HL-60 (cell line): ENCODE data around the gene RPA1.

ENCODE experiments used
- DNase-seq, 2 experiments: peaks; one replicate each; pipeline ENCODE4 v3.0.0-alpha.2; 2010 to 2020; ENCODE audit warnings: low read depth in 1 of 2, low spot score in 1 of 2
- H3K27ac ChIP-seq: fragments of 250-450 bp; sonication (Bioruptor Pico); replicated peaks from 2 replicates; pipeline ENCODE4 v1.5.1; 2020; ENCODE audit warnings: mild to moderate bottlenecking, moderate library complexity
- H3K27me3 ChIP-seq: fragments of 250-450 bp; sonication (Bioruptor Pico); 2 replicates; pipeline ENCODE4 v1.5.1; 2021; ENCODE audit warnings: mild to moderate bottlenecking, moderate library complexity; ENCODE audit not compliant: insufficient read depth, poor library complexity, severe bottlenecking
- H3K4me3 ChIP-seq: replicated peaks from 2 replicates; pipeline ENCODE4 v1.5.1; 2011; ENCODE audit warnings: mild to moderate bottlenecking, control low read depth, low read length; ENCODE audit not compliant: insufficient read depth
- CTCF ChIP-seq: IDR thresholded peaks from one replicate; pipeline ENCODE4 v1.5.1; 2011; ENCODE audit warnings: low read length, control low read depth, inconsistent platforms; ENCODE audit not compliant: insufficient read depth
- GABPA ChIP-seq: IDR thresholded peaks from 2 replicates; pipeline ENCODE4 v1.6.1; 2012; ENCODE audit warnings: low read depth
- POLR2AphosphoS5 ChIP-seq: IDR thresholded peaks from 2 replicates; pipeline ENCODE4 v1.6.1; 2012; ENCODE audit warnings: low read depth
- REST ChIP-seq: IDR thresholded peaks from 2 replicates; pipeline ENCODE4 v1.6.1; 2012; ENCODE audit warnings: low read depth; ENCODE audit not compliant: insufficient replicate concordance
- SPI1 ChIP-seq: IDR thresholded peaks from 2 replicates; pipeline ENCODE4 v1.6.1; 2012; ENCODE audit warnings: low read depth, mild to moderate bottlenecking, borderline replicate concordance

Gene RPA1

GRCh38 chr17:1800712-1801111 is 29.1 kb upstream of the RPA1 start:
- no peak for TF ChIP-seq CTCF
- no peak for TF ChIP-seq GABPA
- TF ChIP-seq POLR2AphosphoS5 = no peak
- TF ChIP-seq REST = no peak
- no peak for TF ChIP-seq SPI1
- no peak for DNase-seq
- H3K27me3 ChIP-seq = no peaks in the 10 kb centered on the region
- no peak overlapping the region for H3K4me3 ChIP-seq
- no peak overlapping the region for H3K27ac ChIP-seq

GRCh38 chr17:1802429-1802828 is 27.4 kb upstream of the RPA1 start:
- Histone ChIP-seq H3K4me3 (no peak overlapping the region), H3K27me3 (no peaks in the 10 kb centered on the region), H3K27ac (no peak overlapping the region)
- TF ChIP-seq CTCF = no peak
- TF ChIP-seq REST = no peak
- TF ChIP-seq GABPA = no peak
- TF ChIP-seq SPI1 = 0 out of 2 replicates have a peak, but pooled peaks have one; percentile 4
- no peak for TF ChIP-seq POLR2AphosphoS5
- DNase-seq = no peak

- TF ChIP-seq SPI1 (no peak), POLR2AphosphoS5 (no peak), CTCF (no peak), GABPA (no peak)
- no peak for DNase-seq
- Histone ChIP-seq H3K27me3 (no peaks in the 10 kb centered on the region), H3K27ac (no peak overlapping the region), H3K4me3 (no peak overlapping the region)
Measured at GRCh38 chr17:1803280-1803679, 26.5 kb upstream of the RPA1 start.

- no peak for TF ChIP-seq REST
- no peak for TF ChIP-seq POLR2AphosphoS5
- H3K4me3 ChIP-seq = no peak overlapping the region
- H3K27ac ChIP-seq = no peak overlapping the region
- H3K27me3 ChIP-seq = no peaks in the 10 kb centered on the region
- DNase-seq = no peak
Measured at GRCh38 chr17:1807890-1808289, 21.9 kb upstream of the RPA1 start.
